Activated CD8-positive, alpha-beta memory T cell treated with anti-CD3 and anti-CD28 coated beads, Interleukin-2, amount 50 U/mL, for 4 hours (primary cell): Measurements from ENCODE around the gene C17orf78.
"Not testable (repeated sequence)": the region's sequence is repeated elsewhere in the genome, so short reads cannot be mapped to it uniquely, and the experiment has no call there.

Experiments used
- DNase-seq: peaks from one replicate; pipeline ENCODE4 v3.0.0-alpha.2; 2020

The C17orf78 gene

DNA sequence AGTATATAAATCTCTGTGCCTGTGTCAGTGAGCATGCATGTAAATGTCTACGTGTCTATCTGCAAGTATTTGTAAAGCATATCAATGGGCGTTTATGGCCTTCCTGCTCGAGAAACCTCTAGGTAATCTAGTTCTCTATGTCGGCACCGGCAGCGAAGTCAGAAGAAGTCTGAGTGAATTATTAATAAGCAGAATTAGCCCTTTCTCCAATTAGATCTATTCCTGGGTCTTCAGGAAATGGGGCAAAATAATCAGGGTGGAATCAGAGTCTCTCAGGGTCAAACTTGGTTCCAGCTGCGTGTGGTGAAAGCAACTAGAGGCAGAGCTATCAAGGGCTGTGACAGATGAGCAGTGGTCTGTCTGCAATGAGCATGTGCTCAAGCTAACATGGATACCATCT is at the start of gene C17orf78:
TSS of gene C17orf78 (plus strand) at position 280 of the 400 bp plus-strand sequence. CDS start at position 388, 108 bp downstream.
- no peak for DNase-seq

GRCh38 chr17:37327341-37328090 is 48.3 kb upstream of the C17orf78 start:
- DNase-seq: no peak

GRCh38 chr17:37338847-37339246 is 36.9 kb upstream of the C17orf78 start:
- no peak for DNase-seq

GRCh38 chr17:37339321-37339720 is 36.5 kb upstream of the C17orf78 start:
- DNase-seq: no peak

- DNase-seq: no peak
These were observed 35.0 kb upstream of the C17orf78 start for GRCh38 chr17:37340804-37341203.

- DNase-seq: no peak
These were observed 33.2 kb upstream of the C17orf78 start for GRCh38 chr17:37342589-37342988.

GRCh38 chr17:37344519-37344918 is 31.3 kb upstream of the C17orf78 start:
- no peak for DNase-seq

- not testable (repeated sequence) for DNase-seq
These were observed 28.9 kb upstream of the C17orf78 start for GRCh38 chr17:37346863-37347402.

DNA sequence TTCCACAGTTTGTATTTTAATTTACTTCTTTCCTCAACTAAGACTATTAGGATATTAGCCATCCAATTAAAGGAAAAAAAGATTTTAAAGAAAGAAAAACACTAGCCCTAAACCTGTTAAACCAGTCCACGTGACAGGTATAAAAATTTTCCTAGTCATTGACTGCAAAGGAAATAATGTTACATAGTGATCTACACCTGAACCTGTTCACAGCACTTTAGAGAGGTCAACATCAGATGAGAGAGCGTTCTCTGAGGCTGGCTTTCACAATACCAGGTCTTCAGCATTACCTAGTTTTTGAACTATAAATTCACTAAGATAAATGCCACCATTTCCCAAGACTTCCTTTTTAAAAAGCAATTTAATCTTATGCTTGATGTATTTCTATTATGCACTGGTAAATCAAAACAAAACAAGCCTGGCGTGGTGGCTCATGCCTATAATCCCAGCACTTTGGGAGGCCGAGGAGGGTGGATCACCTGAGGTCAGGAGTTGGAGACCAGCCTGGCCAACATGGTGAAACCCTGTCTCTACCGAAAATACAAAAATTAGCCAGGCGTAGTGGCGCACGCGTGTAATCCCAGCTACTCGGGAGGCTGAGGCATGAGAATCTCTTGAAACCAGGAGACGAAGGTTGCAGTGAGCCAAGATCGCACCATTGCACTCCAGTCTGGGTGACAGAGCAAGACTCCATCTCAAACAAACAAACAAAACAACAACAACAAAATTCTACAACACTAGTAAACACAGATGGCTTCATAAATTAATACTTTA is 18.8 kb upstream of the C17orf78 start:
- not testable (repeated sequence) for DNase-seq

DNA sequence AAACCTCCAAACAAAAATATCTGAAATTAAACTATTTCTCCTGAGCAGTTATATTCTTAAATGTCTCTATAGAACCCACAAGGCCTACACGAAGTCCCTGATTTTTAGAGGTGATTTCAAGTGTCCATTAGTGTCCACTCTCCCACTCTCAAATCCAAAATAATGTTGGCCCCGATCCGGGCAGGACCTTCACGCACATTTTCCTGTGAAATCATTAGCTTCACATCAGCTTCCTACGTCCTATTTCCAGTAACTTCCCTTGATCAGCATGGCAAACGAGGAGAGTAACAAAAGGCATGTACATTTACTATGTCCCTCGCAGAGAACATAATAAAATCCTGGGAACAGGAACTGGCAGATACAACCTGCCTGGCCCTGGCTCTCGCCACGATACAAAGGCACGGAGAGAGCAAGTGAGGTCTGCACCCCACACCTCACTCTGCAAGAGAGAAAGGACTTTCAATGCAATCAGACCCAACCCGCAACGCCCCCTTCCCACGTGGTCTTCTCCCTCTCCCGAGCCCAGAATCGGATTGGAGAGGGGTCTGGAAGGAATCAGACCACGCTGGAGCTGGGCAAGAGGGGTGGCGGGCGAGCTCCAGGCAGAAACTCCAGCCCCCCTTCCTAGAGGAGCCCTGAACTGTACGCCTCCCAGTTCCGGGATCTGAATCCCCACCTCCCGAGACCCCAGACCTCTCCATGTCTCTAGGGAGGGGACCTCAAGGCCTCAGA is 17.5 kb upstream of the C17orf78 start:
- peak; percentile 38 for DNase-seq

GRCh38 chr17:37358830-37359681 is 16.7 kb upstream of the C17orf78 start:
- peak; percentile 92 for DNase-seq

GRCh38 chr17:37359682-37360188 is 16.1 kb upstream of the C17orf78 start:
- DNase-seq: no peak

DNA sequence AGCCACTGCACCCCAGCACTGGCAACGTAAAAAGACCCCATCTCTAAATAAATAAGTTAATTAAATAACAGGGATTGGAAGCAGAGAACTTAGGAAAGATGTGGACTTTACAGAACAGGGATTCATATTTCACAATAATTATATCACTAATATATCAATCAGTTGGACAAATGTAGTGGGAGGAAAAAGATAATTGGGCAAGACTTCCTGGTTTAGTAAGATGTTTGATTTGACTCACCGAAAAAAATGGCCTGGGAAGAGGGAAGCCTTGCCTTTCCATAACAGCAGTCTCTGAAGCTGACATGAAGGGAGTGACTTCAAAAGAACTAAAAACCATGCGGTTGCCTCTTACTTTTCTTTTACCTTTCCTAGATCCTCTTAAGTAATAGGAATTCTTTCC is 15.2 kb upstream of the C17orf78 start:
- no peak for DNase-seq

GRCh38 chr17:37361543-37361942 is 14.2 kb upstream of the C17orf78 start:
- DNase-seq: no peak

GRCh38 chr17:37365589-37365988 is 10.2 kb upstream of the C17orf78 start:
- no peak for DNase-seq

GRCh38 chr17:37368577-37368976 is 7.2 kb upstream of the C17orf78 start:
- DNase-seq: no peak

- peak; percentile 54 for DNase-seq
These were observed 2.1 kb upstream of the C17orf78 start for GRCh38 chr17:37373530-37374159.

GRCh38 chr17:37382056-37382455 is 6.3 kb downstream of the C17orf78 start:
- no peak for DNase-seq

DNA sequence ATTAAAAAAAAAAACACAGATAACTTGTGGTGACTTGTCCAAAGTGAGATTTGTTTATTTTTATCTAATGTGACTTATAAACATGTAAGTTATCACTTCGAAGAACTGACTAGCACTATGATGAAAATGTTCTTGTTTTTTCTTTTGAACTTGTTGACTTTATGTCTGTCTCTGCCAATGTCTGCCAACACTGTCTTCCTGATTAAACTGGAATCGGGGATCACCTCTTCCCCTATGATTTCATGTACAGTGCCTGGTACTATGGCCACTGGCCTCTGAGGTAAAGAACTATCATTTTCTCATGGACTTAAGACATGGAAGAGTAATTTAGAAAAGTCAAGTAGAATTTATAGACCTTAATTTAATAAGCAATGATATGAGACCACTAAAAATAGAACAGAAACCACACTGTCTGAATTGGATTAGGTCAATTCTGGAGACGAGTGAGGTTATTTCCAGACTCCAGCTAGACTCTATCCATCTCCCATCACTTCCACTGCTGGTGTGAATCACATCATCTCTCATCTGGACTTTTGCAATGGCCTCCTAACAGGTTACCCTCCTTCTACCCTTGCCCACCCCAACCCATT is 8.9 kb downstream of the C17orf78 start:
- no peak for DNase-seq

DNA sequence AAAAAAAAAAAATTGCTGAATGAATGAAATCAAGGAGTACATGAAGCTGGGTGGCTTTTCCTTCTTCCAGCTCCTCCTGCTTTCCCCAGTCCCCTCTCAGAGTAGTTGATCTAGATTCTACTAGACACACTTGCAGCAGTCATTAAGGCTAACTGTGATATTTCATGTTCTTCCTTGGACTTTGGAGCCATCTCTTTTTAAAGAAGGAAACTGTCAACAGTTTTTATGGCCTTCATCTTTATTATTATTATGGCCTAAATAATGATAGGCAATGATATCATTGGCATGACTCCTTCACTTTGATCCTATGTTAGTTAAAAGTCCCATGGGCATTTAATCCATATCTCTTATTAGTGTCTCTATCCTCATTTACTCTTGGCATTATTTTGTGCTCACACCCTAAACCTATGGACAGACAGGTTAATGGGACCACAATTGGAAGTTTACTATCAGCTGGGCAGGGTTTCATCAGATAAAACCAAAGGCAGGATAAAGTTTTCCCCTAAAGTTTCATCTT is 9.7 kb downstream of the C17orf78 start:
- DNase-seq: no peak

GRCh38 chr17:37386462-37386861 is 10.7 kb downstream of the C17orf78 start:
- no peak for DNase-seq
